ENCODE results near the gene BCL2L13. TPM values are rescaled to one million over a fixed set of nuclear protein-coding genes. Genes with fewer than 3 reads are reported as not detected.

Gene BCL2L13
- total RNA-seq, 1 donor from 2014 or later, result 52.3 TPM

DNA sequence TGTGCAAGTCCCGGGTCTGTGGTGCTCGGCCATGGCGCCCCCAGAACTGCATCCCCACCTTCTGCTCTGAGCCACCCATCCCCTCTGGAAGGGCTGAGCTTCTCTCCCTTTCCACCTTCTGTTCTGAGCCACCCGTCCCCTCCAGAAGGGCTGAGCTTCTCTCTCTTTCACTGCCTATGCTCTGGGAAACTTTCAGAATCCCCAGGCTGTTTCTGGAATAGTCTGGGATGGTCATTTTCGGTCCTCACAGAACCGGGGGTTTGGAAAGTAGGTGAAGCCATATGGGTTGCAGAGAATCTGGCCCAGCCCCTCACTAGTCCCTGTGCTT, 139.1 kb downstream of the BCL2L13 start:
- DNase-seq (ENCODE audit: low spot score), result no peak

DNA sequence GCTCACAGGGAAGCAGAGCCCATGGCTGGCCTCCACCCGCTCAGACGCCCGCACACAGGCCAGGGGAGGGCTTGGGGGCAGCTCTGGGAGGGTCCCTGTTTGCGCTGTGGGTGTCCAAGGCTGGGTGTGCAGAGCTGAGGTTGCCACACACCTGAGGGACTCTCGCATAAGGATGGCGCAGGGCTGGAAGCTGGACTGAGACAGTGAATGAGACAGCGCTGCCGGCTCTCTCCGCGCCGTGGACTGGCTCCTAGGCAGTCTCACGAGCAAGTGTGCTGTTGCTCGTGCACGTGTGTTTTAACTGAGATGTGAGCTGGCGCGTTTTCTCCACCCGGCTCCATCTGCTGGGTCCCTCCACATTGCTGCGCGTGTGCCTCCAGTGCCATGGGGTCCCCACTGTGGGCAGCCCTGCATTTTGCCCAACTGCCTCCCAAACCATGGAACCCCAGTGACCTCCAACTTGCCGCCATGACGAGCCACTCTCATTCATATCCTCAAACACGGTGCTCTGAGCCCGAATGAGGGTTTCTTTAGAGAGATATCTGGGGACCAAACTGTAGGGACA, 139.9 kb downstream of the BCL2L13 start:
- DNase-seq (ENCODE audit: low spot score), result no peak

DNA sequence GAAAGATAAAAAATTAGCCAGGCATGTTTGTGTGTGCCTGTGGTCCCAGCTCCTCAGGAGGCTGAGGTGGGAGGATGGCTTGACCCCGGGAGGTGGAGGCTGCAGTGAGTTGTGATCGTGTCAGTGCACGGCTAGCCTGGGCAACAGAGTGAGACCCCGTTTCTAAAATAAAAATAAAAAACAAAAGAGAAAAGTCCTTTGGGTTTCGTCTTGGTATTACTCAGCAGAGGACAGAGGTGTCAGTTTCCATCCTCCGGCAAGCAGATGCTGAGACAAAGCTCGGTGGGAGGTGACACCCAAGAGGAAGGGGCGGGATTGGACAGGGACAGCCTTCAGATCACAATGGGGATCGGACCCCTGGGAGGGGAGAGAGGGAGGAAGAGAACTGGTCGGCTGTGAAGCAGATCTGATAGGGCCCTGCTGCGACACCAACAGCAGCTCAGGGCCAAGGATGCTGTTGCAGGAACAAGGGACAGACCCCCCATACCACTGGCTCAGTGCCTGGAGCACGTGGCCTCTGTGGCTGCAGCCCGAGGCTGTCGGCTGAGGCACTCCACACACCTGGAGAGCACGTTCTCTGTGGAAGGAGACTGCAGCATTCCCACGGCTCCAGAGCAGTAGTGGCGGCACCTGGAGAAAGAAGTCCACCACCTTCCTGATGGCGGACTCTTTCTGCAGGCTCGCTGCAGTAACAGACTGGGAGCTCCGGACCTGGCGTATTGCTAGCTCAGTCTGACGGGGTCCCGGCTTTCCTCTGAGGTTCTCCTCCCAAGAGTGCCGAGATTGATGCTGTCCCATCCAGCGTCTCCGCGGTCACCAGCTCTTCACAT, 140.9 kb downstream of the BCL2L13 start:
- no peak for DNase-seq (ENCODE audit: low spot score)

DNA sequence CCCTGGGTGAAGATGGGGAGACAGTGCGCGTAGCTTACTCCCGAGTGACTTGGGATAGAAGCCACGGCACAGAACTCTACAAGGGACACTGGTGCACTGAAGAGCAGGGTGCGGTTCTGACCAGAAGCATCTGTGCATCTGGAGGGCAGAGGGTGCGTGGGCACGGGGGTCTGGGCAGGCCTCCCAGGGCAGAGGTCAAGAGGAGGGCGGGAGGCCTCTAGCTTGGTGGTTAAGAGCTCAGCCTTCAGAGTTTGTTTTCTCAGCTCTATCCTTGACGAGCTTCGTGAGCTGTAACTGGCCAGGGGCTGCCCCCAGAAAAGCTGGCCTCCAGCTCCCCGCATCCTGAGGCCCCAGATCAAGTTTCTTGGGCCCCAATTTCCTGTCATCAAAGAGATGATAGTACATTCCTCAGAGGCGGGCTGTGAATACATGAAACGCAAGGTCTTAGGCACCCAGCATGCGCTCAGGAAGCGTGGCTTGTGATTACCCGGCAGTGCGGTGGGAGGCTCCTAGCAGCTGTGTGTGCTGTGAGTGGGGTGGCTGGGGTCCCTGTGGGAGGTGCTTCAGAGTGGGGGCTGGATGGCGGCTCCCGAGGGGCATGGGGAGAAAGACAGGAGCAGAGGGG, 141.7 kb downstream of the BCL2L13 start:
- no peak for DNase-seq (ENCODE audit: low spot score)

Other genes starting within 250 kb of the BCL2L13 start
- gene SLC25A18, start 75.3 kb upstream of the BCL2L13 start, total RNA-seq, result 0.78 TPM
- gene ATP6V1E1, start 10.0 kb upstream of the BCL2L13 start, total RNA-seq, result 117 TPM
- gene BID, start 135.7 kb downstream of the BCL2L13 start, total RNA-seq, result 31.3 TPM

Measured in ureter (tissue), 1 donor.